Adrenal gland (tissue), 5 donors: ENCODE measurements around the gene MSI1.

Source experiments
- POLR2A ChIP-seq, 2 donors: fragments of 450-650 bp; IDR thresholded peaks; one replicate each; pipeline ENCODE4 v1.6.1; 2017; ENCODE audit warnings: antibody characterized with exemption in 2 of 2, mild to moderate bottlenecking in 2 of 2, moderate library complexity in 1 of 2
- TF ChIP-seq, protein P1 (sequence below), 6 experiments: fragments of 450-650 bp in 4 of 6; fragments of 200-600 bp in 2 of 6; sonication (generic) in 1 of 6; IDR thresholded peaks; 1 replicate in 5 of 6; 2 replicates in 1 of 6; pipeline versions ENCODE4 v1.5.1 to v1.8.0; 2016 to 2021; ENCODE audit warnings: antibody characterized with exemption in 6 of 6, mild to moderate bottlenecking in 2 of 6, moderate library complexity in 1 of 6
- donor health status: DM: no; HTN: no; CAD: no.

DNA sequence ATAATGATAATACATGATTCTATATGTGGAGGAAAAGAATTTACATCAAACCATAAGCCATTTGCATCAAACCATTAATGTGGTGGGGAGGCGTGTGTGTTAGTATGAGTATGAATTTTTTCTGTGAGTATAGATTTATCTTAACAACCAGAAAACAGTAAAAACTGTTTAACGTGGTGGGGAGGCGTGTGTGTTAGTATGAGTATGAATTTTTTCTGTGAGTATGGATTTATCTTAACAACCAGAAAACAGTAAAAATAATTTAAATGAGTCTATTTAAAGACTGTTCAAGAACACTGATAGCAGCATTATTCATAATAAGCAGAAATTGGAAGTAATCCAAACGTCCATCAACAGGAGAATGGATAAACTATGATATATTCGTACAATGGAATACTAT is 9.1 kb upstream of the MSI1 start:
- TF ChIP-seq, protein P1, sequence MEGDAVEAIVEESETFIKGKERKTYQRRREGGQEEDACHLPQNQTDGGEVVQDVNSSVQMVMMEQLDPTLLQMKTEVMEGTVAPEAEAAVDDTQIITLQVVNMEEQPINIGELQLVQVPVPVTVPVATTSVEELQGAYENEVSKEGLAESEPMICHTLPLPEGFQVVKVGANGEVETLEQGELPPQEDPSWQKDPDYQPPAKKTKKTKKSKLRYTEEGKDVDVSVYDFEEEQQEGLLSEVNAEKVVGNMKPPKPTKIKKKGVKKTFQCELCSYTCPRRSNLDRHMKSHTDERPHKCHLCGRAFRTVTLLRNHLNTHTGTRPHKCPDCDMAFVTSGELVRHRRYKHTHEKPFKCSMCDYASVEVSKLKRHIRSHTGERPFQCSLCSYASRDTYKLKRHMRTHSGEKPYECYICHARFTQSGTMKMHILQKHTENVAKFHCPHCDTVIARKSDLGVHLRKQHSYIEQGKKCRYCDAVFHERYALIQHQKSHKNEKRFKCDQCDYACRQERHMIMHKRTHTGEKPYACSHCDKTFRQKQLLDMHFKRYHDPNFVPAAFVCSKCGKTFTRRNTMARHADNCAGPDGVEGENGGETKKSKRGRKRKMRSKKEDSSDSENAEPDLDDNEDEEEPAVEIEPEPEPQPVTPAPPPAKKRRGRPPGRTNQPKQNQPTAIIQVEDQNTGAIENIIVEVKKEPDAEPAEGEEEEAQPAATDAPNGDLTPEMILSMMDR (IDR thresholded peaks at IDR 0.05), result no peak
- TF ChIP-seq POLR2A (IDR thresholded peaks at IDR 0.05), result no peak
